ENCODE measurements around the gene TMEM259.

The TMEM259 gene

DNA sequence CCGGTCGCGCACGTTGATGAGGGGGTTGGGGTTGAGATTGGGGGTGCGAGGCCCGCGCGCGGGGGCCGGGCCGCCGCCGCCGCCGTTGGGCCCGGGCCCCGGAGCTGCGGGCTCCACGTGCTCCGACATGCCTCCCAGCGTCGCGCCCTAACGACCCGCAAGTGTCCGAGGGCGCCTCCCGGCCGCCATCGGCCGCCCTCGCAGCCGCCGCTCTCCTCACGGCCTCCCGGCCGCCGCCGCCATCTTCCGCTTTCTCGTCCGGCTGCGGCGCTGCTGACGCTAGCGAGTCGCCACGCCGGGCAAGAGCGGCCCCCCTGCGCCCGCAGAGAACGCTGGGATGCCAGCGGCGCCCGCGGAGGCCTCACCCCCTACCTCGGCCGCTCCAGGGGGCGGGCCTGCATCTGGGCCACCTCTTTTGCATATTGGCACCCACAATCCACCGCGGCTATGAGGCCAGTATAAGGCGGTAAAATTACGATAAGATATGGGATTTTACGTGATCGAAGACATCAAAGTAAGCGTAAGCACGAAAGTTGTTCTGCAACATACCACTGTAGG, at the start of gene TMEM259:
TMEM259 (minus strand) TSS at position 256 of the 558 bp plus-strand sequence; CDS start at position 129, 127 bp downstream.
- peak; percentile 98 for DNase-seq

DNA sequence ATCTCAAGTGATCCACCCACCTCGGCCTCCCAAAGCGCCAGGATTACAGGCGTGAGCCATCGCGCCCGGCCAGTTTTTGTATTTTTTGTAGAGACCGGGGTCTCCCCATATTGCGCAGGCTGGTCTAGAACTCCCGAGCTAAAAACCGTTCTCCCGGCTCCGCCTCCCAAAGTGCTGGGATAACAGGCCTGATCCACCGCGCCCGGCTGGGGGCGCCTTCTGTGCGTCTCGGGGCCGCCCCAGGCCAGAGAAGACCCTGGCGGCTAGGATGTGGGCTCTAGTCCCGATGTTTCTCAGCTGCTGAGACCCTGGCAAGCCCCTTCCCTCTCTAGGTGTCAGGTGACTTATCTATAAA, 49.6 kb upstream of the TMEM259 start:
- DNase-seq = no peak

DNA sequence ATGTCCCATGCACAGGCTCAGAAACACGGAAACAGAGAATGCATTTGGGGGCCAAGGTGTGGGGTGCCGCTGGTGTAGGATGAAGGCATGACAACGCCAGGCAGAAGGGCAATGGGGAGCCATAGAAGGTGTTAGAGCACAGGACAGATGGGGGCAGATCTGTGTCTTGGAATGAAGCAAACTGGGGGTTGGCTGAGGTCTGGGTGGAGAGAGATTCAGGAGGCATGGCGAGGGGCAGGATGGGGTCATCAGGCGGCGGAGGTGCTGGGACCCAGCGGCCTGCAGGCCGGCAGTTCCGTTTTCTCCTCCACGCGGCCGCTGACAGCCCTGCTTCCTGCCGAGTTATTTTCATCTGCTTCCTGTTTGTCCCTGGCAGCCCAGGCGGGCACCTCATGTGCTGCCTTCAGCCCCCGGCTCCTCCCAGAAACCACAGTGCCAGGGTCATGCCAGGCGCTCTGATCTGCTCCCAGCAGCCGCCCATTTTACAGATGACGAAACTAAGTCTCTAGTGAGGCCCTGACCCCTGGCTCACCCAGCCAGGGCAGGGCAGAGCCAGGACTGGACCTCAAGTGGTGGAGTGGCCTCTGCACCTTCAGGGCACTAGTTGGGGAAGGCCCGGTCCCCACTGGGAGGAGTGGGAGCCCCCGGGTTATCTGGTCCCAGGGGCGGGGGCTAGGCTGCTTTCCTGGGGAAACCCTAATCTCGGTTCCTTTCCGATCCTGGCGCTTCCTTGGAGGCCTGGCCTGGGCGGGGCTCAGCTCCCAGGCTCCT, 48.3 kb upstream of the TMEM259 start:
- DNase-seq = no peak

DNA sequence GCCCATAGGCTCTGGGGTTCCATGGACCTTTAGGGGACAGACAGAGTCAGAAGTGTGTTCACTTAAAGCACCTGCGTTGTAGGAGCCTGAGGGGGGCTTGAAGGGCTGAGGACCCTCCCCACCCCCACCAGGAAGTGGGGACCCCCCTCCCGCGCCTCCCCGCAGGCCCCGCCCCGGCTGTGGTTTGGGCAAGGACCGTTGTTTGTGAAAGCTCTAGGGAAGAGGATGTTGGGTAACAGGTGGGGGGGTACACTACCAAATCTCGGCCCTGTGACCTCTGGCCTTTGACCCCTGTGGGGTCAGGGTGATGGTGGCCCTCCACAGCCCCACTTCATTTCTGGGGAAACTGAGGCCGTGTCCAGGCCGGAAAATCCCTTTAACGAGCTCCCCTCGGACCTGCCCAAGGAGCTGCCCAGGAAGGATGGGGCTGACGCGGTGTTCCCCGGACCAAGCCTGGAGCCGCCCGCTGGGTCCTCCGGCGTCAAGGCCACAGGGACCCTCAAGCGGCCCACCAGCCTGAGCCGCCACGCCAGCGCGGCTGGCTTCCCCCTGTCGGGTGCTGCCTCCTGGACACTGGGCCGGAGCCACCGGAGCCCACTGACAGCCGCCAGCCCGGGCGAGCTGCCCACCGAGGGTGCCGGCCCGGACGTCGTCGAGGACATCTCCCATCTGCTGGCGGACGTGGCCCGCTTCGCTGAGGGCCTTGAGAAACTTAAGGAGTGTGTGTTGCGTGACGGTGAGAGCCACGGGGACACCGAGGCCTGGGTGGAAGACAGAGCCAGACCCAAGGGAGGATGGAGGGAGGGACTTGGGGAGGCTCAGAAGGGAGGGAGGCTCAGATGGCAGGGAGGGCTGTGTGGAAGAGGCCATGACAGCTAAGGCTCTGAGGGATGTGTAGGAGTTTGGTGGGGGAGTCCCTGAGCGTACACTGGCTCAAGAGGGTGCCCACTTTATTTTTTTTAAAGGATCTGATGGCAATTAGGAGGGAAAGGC, 47.4 kb upstream of the TMEM259 start:
- no peak for DNase-seq

DNA sequence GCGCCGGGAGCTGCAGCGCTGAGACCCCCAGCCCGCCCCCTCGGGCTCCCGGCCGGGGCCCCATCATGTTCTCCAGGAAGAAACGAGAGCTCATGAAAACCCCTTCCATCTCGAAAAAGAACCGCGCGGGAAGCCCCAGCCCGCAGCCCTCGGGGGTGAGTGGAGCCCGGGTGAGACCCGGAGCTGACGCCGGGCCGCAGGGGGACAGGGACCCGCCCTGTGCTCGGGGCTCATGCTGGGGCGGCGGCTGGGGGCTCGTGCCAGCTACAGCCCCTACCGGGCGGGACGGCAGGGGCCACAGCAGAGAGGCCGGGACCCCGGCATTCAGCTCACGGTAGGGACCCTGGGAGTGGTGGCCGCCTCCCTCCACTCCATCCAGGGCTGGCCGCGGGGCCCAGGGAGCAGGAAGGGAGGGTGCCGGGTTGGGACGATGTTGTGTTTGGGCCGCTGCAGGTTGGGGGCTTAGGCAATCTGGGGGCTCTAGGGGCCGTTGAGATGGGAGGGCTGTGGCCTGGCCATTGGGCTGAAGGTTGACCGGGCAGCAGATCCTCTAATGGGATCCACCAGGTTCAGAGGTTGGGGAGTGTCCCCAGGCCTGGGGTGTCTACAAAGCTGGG, 46.5 kb upstream of the TMEM259 start:
- no peak for DNase-seq

DNA sequence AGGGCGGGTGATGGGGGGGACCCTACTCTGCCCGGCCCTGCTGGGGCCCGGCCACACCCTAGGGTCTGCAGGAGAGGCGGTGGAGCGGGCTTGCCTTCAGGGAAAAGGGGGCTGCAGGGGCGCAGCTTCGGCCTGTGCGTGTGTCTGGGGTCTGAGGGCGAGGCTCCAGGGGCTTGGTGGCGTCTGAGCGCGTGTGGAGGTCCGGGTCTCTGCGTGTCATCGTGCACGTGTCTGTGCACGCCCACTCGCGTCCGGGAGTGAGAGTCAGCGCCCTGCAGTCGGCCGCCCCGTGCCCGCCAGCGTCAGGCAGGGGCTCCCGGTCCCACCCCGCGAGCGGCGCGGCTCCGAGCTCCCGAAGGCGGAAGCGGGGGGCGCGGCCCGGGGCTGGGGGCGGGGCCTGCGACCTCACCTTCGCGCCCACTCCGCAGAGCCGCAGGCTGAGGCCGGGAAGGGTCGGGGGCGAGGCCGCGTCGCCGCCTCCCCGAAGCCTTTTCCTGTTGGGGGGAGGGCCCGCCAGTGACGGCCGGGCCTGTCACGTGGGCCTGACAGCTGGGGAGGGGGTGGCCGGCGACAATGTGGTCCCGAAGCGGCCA, 45.9 kb upstream of the TMEM259 start, which contains the start of gene ARHGAP45:
ARHGAP45 (plus strand) TSS at position 420 of the 593 bp plus-strand sequence. CDS start 239 bp downstream, outside the sequence.
- no peak for DNase-seq

DNA sequence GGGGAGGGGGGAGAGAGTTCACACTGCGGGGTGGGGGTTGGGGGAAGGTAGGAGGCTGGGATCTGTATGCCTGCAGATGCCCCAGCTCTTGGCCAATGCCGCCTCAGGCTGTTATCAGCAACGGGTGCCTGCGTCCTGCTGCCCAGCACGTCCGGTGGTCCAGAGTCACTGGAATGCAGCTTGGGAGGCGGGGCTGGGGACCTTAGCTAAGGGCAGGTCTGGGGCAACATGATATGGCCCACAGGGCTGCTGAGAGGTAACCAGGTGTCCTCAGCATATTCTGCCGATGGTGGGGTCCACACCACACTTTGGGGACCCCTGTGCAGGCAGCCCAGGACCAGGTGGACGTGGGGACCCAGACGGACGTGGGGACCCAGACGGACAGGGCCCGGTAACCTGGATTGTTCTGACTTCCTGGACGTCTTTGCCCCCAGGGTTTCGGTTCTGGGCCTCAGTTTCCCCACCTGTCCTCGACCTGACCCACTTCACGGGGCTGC, 45.4 kb upstream of the TMEM259 start:
- DNase-seq = no peak

DNA sequence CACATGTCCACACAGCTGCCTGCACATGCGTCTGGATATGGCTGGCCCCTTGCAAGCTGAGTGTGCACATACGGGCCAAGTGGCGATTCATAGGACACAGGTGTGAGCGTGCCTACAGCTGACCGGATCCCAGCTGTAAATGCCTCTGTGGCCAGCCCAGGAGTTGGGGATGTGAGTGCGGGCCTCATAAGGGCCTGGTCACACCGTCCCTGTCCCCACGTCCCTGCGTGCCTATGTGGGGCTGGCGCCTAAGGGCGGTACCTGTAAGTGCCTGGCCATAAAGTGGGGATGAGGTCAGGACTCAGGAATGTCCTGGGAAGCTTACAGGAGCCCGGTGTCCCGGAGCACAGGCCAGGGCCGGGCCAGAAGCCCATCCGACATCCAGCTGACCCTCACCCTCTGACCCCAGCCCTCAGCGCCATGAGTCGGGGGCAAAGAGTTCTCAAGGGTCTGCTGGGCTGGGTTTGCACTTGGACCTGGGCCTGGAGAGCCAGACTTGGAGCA, 44.7 kb upstream of the TMEM259 start:
- no peak for DNase-seq

DNA sequence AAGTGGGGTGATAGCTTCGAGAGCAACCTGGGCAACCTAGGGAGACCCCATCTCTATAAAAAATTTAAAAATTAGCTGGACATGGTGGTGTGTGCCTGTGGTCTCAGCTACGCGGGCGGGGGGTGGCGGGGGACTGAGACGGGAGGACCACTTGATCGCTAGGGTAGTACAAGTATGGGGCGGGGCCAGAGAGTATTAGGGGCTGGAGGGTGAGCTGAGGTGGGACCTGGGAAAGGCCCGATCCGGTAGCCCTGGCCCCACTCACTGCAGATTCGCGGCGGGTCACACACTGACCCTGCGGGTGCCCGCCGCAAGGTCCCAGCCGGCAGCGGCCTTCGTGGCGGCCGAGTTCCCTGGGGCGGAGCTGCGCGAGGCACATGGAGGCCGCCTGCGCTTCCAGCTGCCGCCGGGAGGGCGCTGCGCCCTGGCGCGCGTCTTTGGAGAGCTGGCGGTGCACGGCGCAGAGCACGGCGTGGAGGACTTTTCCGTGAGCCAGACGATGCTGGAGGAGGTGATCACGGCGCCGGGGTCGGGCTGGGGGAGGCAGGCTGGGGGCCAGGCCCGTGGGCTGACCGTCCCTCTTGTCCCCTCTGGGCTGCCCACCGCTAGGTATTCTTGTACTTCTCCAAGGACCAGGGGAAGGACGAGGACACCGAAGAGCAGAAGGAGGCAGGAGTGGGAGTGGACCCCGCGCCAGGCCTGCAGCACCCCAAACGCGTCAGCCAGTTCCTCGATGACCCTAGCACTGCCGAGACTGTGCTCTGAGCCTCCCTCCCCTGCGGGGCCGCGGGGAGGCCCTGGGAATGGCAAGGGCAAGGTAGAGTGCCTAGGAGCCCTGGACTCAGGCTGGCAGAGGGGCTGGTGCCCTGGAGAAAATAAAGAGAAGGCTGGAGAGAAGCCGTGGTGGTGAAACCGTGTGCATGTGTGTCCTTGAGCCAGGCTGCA, 44.0 kb upstream of the TMEM259 start:
- DNase-seq = no peak

DNA sequence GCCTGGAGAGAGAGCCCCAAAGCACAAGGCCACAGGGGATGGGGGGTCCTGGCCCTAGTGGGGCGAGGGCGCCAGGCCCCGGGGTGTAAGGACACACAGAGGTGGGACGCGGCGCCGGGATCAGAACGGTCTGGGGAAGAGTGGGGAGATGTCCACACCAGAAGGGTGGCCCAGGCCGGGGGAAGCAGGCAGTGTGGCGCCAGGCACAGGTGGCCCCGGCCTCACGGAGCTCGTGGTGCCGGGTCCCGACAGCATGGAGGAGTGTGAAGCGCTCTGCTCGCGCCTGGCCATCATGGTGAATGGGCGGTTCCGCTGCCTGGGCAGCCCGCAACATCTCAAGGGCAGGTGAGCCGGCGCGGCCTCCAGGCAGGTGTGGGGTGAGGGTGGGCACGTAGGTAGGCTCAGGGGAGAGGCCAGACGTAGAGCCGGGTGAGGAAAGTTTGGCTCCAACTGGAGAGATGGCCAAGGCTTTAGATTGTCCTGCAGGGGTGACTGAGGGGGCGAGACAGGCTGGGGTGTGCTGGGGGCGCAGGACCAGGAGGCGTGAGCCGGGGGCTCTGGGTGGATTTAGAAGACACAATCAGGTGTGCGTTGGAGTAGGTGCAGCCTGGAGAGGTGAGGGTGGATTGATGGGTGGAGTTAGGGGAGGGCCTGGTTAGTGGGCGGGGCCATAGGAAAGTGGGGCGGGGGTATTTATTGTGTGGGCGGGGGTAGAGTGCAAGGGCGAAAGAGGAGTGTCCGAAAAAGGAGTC, 43.2 kb upstream of the TMEM259 start:
- DNase-seq = peak; percentile 9

DNA sequence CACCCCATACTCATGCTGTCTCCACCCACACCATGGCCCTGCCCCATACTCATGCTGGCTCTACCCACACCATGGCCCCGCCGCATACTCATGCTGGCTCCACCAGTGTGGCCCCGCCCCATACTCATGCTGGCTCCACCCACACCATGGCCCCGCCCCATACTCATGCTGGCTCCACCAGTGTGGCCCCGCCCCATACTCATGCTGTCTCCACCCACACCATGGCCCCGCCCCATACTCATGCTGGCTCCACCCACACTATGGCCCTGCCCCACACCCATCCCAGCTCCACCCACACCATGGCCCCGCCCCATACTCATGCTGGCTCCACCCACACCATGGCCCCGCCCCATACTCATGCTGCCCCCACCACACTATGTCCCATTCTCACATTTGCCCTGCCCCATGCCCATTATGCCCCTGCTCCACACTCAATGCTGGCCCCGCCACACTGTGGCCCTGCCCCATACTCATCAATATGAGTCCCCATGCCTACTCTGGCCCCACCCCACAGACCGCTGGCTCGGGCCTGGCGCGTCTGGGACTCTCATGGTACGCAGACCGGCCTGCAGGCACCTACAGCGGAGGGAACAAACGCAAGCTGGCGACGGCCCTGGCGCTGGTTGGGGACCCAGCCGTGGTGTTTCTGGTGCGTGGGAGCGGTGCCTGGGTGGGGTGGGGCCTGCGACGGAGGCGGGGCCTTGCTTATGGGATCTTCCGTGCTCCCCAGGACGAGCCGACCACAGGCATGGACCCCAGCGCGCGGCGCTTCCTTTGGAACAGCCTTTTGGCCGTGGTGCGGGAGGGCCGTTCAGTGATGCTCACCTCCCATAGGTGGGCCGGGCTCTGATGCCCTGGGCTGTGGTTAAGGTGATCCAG, 42.3 kb upstream of the TMEM259 start:
- DNase-seq = peak; percentile 11

DNA sequence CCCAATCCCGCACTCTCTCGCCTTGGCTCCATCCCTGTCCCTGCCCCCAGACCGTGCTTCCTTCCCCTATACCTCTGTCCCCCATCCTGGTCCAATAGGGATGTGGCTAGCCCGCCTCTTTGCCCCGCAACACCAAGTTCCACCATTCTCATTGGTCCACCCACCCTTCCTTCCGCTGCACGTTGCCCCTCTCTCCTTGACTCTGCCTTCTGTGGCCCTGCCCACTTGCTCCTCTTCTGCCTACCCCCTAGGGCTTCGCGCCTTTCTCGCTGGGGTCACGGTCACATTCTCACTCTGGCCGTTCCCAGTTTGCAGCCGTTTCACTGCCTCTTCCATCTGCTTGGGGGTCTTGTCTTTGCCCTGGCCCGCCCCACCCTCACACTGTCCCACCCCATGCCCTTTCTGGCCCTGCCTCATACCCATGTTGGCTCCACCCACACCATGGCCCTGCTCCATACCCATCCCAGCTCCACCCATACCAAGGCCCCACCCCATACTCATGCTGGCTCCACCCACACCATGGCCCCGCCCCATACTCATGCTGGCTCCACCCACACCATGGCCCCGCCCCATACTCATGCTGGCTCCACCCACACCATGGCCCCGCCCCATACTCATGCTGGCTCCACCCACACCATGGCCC, 41.6 kb upstream of the TMEM259 start:
- DNase-seq = no peak

DNA sequence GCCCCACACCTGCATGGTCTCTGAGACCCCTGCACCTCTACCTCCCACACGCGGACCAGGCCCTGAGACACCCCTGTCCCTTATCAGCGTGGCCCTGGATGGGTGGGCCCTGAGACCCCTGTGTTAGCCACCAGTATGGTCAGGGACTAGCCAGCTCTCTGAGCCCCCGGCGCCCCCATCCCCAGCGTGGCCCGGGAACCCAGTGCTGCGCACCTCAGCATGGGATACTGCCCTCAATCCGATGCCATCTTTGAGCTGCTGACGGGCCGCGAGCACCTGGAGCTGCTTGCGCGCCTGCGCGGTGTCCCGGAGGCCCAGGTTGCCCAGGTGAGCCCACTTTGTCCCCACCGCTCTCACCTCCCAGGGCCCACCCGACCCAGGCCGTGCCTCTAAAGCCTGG, 41.1 kb upstream of the TMEM259 start:
- DNase-seq = no peak

DNA sequence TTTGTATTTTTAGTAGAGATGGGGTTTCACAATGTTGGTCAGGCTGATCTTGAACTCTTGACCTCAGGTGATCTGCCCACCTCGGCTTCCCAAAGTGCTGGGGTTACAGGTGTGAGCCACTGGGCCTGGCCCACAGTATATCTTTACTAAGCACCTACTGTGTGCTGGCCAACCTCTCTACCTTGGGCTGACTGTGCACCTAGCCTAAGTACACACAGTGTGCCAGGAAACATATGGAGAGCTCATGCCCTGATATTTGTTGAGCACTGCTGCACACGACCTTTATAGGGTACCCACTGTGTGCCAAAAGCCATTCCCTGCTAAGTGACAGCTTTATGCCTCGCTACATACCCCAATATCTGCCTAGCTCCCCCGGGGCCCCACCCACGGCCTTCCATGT, 39.8 kb upstream of the TMEM259 start:
- DNase-seq = no peak

DNA sequence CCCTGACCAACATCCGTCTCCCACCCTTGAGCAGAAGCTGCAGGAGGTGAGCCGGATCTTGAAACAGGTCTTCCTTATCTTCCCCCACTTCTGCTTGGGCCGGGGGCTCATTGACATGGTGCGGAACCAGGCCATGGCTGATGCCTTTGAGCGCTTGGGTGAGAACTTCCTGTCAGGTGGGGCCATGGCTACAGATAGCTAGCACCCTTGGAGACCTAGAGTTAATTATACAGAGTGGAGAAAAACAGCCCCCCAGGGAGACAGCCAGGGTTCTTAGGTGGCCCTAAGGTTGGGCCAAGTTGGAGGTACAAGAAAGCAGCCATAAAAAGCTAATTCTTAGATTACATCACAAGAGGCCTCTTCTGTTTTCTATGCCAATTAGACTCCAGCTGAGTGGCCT, 37.2 kb upstream of the TMEM259 start:
- DNase-seq = no peak

DNA sequence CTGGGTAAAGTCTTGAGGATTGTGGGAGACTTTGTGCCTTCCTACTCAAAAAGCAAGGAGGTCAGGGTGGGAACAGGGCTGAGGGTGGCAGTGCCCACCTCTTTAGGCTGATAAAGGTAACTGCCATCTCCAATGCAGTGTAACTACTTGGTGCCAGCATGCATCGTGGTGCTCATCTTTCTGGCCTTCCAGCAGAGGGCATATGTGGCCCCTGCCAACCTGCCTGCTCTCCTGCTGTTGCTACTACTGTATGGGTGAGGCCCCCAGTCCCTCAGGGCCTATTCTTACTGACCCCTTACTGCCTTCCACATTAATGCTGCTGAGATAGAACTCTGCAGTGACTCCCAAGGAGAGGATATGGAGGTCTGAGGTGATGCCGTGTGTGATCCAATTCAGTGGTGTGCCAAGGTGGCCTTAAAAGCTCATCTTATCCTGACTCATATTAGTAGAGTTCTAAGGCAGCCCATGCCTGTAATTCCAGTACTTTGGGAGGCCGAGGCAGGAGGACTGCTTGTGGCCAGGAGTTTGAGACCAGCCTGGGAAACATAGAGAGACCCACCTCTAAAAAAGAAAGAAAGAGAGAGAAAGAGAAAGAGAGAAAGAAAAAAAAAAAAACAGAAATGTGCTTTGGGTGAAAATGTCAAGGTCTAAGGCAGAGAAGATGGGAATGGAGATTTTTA, 36.4 kb upstream of the TMEM259 start:
- no peak for DNase-seq

DNA sequence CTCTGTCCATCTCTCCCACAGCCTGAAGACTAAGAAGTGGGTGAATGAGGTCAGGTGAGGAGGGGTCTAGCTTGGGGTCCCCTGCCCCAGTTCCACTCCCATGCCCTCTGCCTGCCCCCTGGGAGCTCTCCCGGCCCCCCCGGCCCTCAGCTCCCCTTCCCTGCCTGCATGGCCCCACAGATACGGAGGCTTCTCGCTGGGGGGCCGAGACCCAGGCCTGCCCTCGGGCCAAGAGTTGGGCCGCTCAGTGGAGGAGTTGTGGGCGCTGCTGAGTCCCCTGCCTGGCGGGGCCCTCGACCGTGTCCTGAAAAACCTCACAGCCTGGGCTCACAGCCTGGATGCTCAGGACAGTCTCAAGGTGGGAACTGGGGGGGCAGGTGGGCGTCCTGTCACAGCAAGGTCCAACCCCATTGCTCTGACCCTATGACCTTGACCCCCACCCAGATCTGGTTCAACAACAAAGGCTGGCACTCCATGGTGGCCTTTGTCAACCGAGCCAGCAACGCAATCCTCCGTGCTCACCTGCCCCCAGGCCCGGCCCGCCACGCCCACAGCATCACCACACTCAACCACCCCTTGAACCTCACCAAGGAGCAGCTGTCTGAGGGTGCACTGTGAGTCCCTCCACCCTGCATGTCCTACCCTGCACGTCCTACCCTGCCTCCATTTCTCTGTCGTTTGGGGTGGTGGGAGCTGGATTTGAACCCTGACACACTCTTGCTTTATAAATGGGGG, 35.1 kb upstream of the TMEM259 start:
- no peak for DNase-seq
